Measurements from ENCODE around the gene SORL1-AS1.

The SORL1-AS1 gene

DNA sequence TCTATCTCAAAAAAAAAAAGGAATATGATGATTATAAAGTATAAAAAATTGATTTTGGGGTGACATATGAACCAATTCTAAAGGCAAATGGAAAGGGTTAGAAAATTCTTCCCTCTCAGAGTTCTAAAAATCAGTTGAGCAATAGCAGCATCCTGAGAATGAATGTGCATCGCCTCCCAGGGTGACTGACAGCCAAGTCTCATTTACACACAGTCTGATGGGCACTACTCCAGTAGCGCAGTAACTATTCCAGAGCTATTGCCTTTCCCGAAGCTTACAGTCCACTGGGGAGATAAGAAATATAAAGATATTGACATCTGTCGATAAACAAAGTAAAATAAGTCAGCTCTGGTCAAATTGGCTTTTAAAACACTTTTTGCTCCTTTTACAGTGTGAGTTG is 32.9 kb downstream of the SORL1-AS1 start:
- Histone ChIP-seq H3K36me3 (no peaks in the 10 kb centered on the region), H3K27me3 (ENCODE audit: insufficient read depth, low read depth, severe bottlenecking) (no peaks in the 10 kb centered on the region), H3K9me3 (ENCODE audit: severe bottlenecking) (no peaks in the 10 kb centered on the region), H3K27ac (no peak overlapping the region), H3K4me3 (ENCODE audit: low read depth, low read length) (no peak overlapping the region)
- TF ChIP-seq, protein P1, sequence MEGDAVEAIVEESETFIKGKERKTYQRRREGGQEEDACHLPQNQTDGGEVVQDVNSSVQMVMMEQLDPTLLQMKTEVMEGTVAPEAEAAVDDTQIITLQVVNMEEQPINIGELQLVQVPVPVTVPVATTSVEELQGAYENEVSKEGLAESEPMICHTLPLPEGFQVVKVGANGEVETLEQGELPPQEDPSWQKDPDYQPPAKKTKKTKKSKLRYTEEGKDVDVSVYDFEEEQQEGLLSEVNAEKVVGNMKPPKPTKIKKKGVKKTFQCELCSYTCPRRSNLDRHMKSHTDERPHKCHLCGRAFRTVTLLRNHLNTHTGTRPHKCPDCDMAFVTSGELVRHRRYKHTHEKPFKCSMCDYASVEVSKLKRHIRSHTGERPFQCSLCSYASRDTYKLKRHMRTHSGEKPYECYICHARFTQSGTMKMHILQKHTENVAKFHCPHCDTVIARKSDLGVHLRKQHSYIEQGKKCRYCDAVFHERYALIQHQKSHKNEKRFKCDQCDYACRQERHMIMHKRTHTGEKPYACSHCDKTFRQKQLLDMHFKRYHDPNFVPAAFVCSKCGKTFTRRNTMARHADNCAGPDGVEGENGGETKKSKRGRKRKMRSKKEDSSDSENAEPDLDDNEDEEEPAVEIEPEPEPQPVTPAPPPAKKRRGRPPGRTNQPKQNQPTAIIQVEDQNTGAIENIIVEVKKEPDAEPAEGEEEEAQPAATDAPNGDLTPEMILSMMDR (IDR thresholded peaks at IDR 0.05; ENCODE audit: low read depth, low read length): no peak
- no peak for DNase-seq

DNA sequence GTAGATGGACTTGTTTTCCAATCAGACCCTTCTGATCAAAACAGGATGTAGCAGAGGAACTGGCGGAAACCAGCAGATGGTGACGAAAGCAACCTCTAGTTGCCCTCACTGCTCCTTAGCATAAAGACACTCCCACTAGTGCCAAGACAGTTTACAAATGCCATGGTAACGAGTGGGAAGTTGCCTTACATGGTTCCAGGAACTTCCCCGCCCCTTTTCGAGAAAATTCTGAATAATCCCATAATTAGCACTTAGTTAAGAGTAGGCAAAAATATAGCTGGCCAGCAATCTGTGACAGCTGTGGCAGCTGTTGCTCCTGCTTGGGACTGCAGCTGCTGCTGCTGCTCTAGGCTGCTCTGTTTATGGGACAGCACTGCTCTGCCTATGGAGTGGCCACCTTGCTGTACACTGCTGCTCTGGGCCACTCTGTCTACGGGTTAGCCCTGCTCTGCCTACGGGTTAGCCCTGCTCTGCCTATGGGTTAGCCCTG is 34.1 kb downstream of the SORL1-AS1 start:
- Histone ChIP-seq H3K27ac (no peak overlapping the region), H3K27me3 (ENCODE audit: insufficient read depth, low read depth, severe bottlenecking) (no peaks in the 10 kb centered on the region)
- DNase-seq: no peak

DNA sequence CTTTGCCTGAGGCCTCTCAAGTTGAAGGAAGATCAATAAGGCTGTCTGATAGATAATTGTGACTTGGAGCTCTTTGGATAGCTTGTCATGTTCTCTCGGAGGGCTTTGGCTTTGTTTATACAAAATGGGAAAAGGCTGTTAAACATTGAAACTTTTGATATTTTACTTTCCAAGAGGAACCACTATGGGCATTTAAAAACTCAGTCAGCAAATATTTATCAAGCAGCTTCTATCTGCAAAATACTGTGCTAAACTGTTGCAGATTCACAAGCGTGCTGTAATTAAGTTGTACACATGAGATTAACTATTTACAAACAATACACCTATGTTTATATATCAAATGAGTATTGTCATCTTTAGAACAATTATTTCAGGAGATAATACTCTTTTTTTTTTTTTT is 35.2 kb downstream of the SORL1-AS1 start:
- Histone ChIP-seq H3K27me3 (ENCODE audit: insufficient read depth, low read depth, severe bottlenecking) (no peaks in the 10 kb centered on the region), H3K9me3 (ENCODE audit: severe bottlenecking) (no peaks in the 10 kb centered on the region), H3K27ac (no peak overlapping the region), H3K36me3 (no peaks in the 10 kb centered on the region), H3K4me3 (ENCODE audit: low read depth, low read length) (no peak overlapping the region)
- TF ChIP-seq, protein P1 (IDR thresholded peaks at IDR 0.05; ENCODE audit: low read depth, low read length): no peak
- DNase-seq: no peak

More for the DNA sequence above, 34.1 kb downstream of the SORL1-AS1 start:
- TF ChIP-seq, protein P1 (IDR thresholded peaks at IDR 0.05; ENCODE audit: low read depth, low read length): no peak
- no peaks in the 10 kb centered on the region for H3K9me3 ChIP-seq (ENCODE audit: severe bottlenecking)
- H3K4me3 ChIP-seq (ENCODE audit: low read depth, low read length): no peak overlapping the region
- H3K36me3 ChIP-seq: no peaks in the 10 kb centered on the region

DNA sequence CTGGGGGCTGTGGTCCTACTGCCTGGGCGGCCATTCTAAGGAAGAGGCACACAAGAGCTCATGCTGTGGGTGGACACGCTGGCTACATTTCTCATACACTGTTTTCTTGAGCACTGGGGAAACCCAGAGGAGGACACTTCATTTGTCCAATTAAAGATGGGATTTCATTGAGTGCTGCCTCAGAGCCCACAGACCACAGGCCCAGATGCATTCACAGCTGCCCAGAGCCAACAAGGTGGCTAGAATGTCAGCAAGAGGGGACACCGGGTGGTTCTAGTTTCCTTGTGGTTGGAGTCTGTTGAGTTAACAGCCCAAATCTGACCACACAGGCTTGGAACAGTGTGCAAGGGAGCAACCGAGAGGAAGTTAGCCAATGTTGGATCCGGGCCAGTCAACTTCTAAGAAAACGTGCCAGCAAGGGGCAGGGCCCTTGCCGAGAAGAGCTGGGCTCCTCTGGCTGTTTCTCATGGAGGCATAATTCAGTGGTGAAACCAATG is 35.7 kb downstream of the SORL1-AS1 start:
- Histone ChIP-seq H3K27ac (no peak overlapping the region), H3K9me3 (ENCODE audit: severe bottlenecking) (no peaks in the 10 kb centered on the region), H3K27me3 (ENCODE audit: insufficient read depth, low read depth, severe bottlenecking) (no peaks in the 10 kb centered on the region), H3K4me3 (ENCODE audit: low read depth, low read length) (no peak overlapping the region), H3K36me3 (no peaks in the 10 kb centered on the region)
- no peak for DNase-seq
- TF ChIP-seq, protein P1 (IDR thresholded peaks at IDR 0.05; ENCODE audit: low read depth, low read length): no peak

DNA sequence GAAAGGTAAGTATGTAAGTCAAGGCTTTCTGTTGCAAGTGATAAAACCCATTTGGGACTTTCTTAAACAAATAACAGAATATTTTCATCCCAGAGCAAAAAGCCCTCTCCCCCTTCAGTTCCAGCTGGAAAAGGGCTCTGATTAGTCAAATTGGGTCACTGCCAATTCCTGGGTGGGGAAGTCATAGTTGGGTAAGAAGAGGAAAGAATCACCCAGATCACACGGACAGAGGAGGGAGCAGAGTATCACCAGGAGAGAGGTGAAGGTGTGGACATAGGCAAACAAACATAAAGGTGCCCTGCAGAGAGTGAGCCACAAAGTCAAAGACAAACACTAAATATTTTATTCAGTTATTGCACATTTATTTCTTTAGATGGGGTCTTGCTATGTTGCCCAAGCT is 36.9 kb downstream of the SORL1-AS1 start:
- no peak for DNase-seq
- TF ChIP-seq, protein P1 (IDR thresholded peaks at IDR 0.05; ENCODE audit: low read depth, low read length): no peak
- no peaks in the 10 kb centered on the region for H3K9me3 ChIP-seq (ENCODE audit: severe bottlenecking)
- no peak overlapping the region for H3K4me3 ChIP-seq (ENCODE audit: low read depth, low read length)
- H3K36me3 ChIP-seq: no peaks in the 10 kb centered on the region
- no peaks in the 10 kb centered on the region for H3K27me3 ChIP-seq (ENCODE audit: insufficient read depth, low read depth, severe bottlenecking)
- no peak overlapping the region for H3K27ac ChIP-seq

Measured in WERI-Rb-1 (cell line).